Cardiac muscle cell (in vitro differentiated cells and primary cell): ENCODE data around the gene GPR68. TPM values are rescaled to one million over a fixed set of nuclear protein-coding genes. Genes with fewer than 3 reads are reported as not detected.
A peak's percentile ranks its signal among the peaks of the same experiment; 100 is the strongest.

Experiments used
- DNase-seq, 2 donors: peaks; one replicate each; pipeline versions ENCODE4 v3.0.0 to v3.0.0-alpha.2; 2010 to 2017; ENCODE audit warnings: low read depth in 1 of 2, low spot score in 1 of 2
- H3K27ac ChIP-seq: fragments of 200-600 bp; sonication (generic); 2 replicates; pipeline ENCODE4 v1.5.1; 2016
- H3K27me3 ChIP-seq: fragments of 200-600 bp; sonication (generic); 2 replicates; pipeline ENCODE4 v1.6.0; 2016; ENCODE audit warnings: control low read depth
- H3K36me3 ChIP-seq: fragments of 200-600 bp; sonication (generic); 2 replicates; pipeline ENCODE4 v1.5.1; 2016; ENCODE audit warnings: control low read depth
- H3K4me1 ChIP-seq: fragments of 200-600 bp; sonication (generic); 2 replicates; pipeline ENCODE4 v1.8.1; 2017; ENCODE audit warnings: low read depth, mild to moderate bottlenecking, mixed run types
- H3K4me3 ChIP-seq: fragments of 200-600 bp; sonication (generic); 2 replicates; pipeline ENCODE4 v1.5.1; 2016; ENCODE audit warnings: mild to moderate bottlenecking
- H3K9me3 ChIP-seq: fragments of 200-600 bp; sonication (generic); 2 replicates; pipeline ENCODE4 v1.5.1; 2017; ENCODE audit warnings: low read depth, mild to moderate bottlenecking, control low read depth
- CTCF ChIP-seq: IDR thresholded peaks from 2 replicates; pipeline ENCODE4 v1.5.1; 2012; ENCODE audit warnings: low read depth, mild to moderate bottlenecking, low read length
- polyA plus RNA-seq: library from polyadenylated mRNA; unstranded; fragments of >200 nt; fragmentation: Nextera tagmentation; extraction: Ambion mirVana; gene quantifications from 2 replicates; pipeline ENCODE4 v1.2.1, GENCODE V29; 2016
- total RNA-seq: library from RNA; depleted of rRNA; stranded (reverse); fragments of >200 nt; gene quantifications from 2 replicates; pipeline ENCODE4 v1.2.3, GENCODE V29; 2016

Gene GPR68
- total and polyA plus RNA-seq, 2 experiments from 2014 or later: 0.22 to 0.42 TPM

GRCh38 chr14:91232052-91232451 lies 12.5 kb downstream of the GPR68 start:
- no peak for DNase-seq
- no peak overlapping the region for H3K4me3 ChIP-seq
- no peak overlapping the region for H3K27ac ChIP-seq
- TF ChIP-seq CTCF: no peak
- H3K36me3 ChIP-seq: no peaks in the 10 kb centered on the region
- no peaks in the 10 kb centered on the region for H3K4me1 ChIP-seq
- H3K27me3 ChIP-seq: no peaks in the 10 kb centered on the region
- H3K9me3 ChIP-seq: no peaks in the 10 kb centered on the region

GRCh38 chr14:91231446-91231845 lies 13.1 kb downstream of the GPR68 start:
- no peak for DNase-seq
- H3K4me3 ChIP-seq: no peak overlapping the region
- TF ChIP-seq CTCF: no peak
- no peak overlapping the region for H3K27ac ChIP-seq
- H3K27me3 ChIP-seq: no peaks in the 10 kb centered on the region
- H3K36me3 ChIP-seq: no peaks in the 10 kb centered on the region
- H3K4me1 ChIP-seq: no peaks in the 10 kb centered on the region
- H3K9me3 ChIP-seq: no peaks in the 10 kb centered on the region

GRCh38 chr14:91230397-91231035 lies 14.0 kb downstream of the GPR68 start:
- H3K4me3 ChIP-seq: no peak overlapping the region
- TF ChIP-seq CTCF: no peak
- H3K27me3 ChIP-seq: no peaks in the 10 kb centered on the region
- no peak overlapping the region for H3K27ac ChIP-seq
- H3K9me3 ChIP-seq: no peaks in the 10 kb centered on the region
- no peaks in the 10 kb centered on the region for H3K4me1 ChIP-seq
- H3K36me3 ChIP-seq: no peaks in the 10 kb centered on the region
- no peak for DNase-seq

GRCh38 chr14:91229743-91230200 lies 14.7 kb downstream of the GPR68 start:
- no peak overlapping the region for H3K27ac ChIP-seq
- H3K27me3 ChIP-seq: no peaks in the 10 kb centered on the region
- DNase-seq: peak in 1 of 2 donors; percentile 47
- H3K36me3 ChIP-seq: no peaks in the 10 kb centered on the region
- TF ChIP-seq CTCF: no peak
- H3K4me1 ChIP-seq: no peaks in the 10 kb centered on the region
- no peak overlapping the region for H3K4me3 ChIP-seq
- H3K9me3 ChIP-seq: no peaks in the 10 kb centered on the region

GRCh38 chr14:91229005-91229382 lies 15.5 kb downstream of the GPR68 start:
- Histone ChIP-seq H3K27me3 (no peaks in the 10 kb centered on the region), H3K4me1 (no peaks in the 10 kb centered on the region), H3K27ac (no peak overlapping the region), H3K9me3 (no peaks in the 10 kb centered on the region), H3K36me3 (no peaks in the 10 kb centered on the region), H3K4me3 (no peak overlapping the region)
- TF ChIP-seq CTCF: no peak
- DNase-seq: no peak
